Measurements from ENCODE around the gene MAST4. TPM values are rescaled to one million over a fixed set of nuclear protein-coding genes. Genes with fewer than 3 reads are reported as not detected.

The MAST4 gene
- polyA plus RNA-seq, 2 donors: 18.3 to 22.2 TPM

GRCh38 chr5:66597183-66597757 lies 1.1 kb downstream of the MAST4 start:
- peaks cover 6% of the 10 kb centered on the region in 2 donors for H3K4me1 ChIP-seq (ENCODE audit: control insufficient read depth in 2 of 2, insufficient read depth in 2 of 2, low read length in 1 of 2)
- H3K36me3 ChIP-seq (ENCODE audit: control insufficient read depth in 2 of 2, insufficient read depth in 2 of 2, low read length in 1 of 2): no peaks in the 10 kb centered on the region
- H3K27me3 ChIP-seq (ENCODE audit: control insufficient read depth in 1 of 2, insufficient read depth in 2 of 2, low read length in 2 of 2): peaks cover 0 to 3% of the 10 kb centered on the region in 2 donors
- H3K27ac ChIP-seq (ENCODE audit: low read depth in 2 of 2, low read length in 1 of 2): no peak overlapping the region
- no peaks in the 10 kb centered on the region for H3K9me3 ChIP-seq (ENCODE audit: control insufficient read depth in 2 of 2, insufficient read depth in 1 of 2, low read depth in 1 of 2, low read length in 1 of 2)
- H3K4me3 ChIP-seq (ENCODE audit: low read depth in 1 of 2, low read length in 2 of 2): peak overlapping the region; percentile 60 to 66
- 1% methylated on average over 35 of the region's 35 CpGs for WGBS, 2 donors

- H3K27me3 ChIP-seq (ENCODE audit: control insufficient read depth in 1 of 2, insufficient read depth in 2 of 2, low read length in 2 of 2): peaks cover 0 to 3% of the 10 kb centered on the region in 2 donors
- no peaks in the 10 kb centered on the region for H3K4me1 ChIP-seq (ENCODE audit: control insufficient read depth in 2 of 2, insufficient read depth in 2 of 2, low read length in 1 of 2)
- no peaks in the 10 kb centered on the region for H3K36me3 ChIP-seq (ENCODE audit: control insufficient read depth in 2 of 2, insufficient read depth in 2 of 2, low read length in 1 of 2)
- H3K27ac ChIP-seq (ENCODE audit: low read depth in 2 of 2, low read length in 1 of 2): no peak overlapping the region
- no peaks in the 10 kb centered on the region for H3K9me3 ChIP-seq (ENCODE audit: control insufficient read depth in 2 of 2, insufficient read depth in 1 of 2, low read depth in 1 of 2, low read length in 1 of 2)
- WGBS, 2 donors: 94 to 100% methylated on average over 1 of the region's 1 CpG
- H3K4me3 ChIP-seq (ENCODE audit: low read depth in 1 of 2, low read length in 2 of 2): no peak overlapping the region
Observed at GRCh38 chr5:66602621-66603020, 6.4 kb downstream of the MAST4 start.

GRCh38 chr5:66603164-66603563 lies 7.0 kb downstream of the MAST4 start:
- Histone ChIP-seq H3K4me1 (ENCODE audit: control insufficient read depth in 2 of 2, insufficient read depth in 2 of 2, low read length in 1 of 2) (no peaks in the 10 kb centered on the region), H3K4me3 (ENCODE audit: low read depth in 1 of 2, low read length in 2 of 2) (no peak overlapping the region), H3K27me3 (ENCODE audit: control insufficient read depth in 1 of 2, insufficient read depth in 2 of 2, low read length in 2 of 2) (peaks cover 0 to 3% of the 10 kb centered on the region in 2 donors), H3K27ac (ENCODE audit: low read depth in 2 of 2, low read length in 1 of 2) (no peak overlapping the region), H3K36me3 (ENCODE audit: control insufficient read depth in 2 of 2, insufficient read depth in 2 of 2, low read length in 1 of 2) (no peaks in the 10 kb centered on the region), H3K9me3 (ENCODE audit: control insufficient read depth in 2 of 2, insufficient read depth in 1 of 2, low read depth in 1 of 2, low read length in 1 of 2) (no peaks in the 10 kb centered on the region)
- WGBS, 2 donors: 47 to 59% methylated on average over 1 of the region's 1 CpG

GRCh38 chr5:66603881-66604280 lies 7.7 kb downstream of the MAST4 start:
- H3K36me3 ChIP-seq (ENCODE audit: control insufficient read depth in 2 of 2, insufficient read depth in 2 of 2, low read length in 1 of 2): no peaks in the 10 kb centered on the region
- H3K9me3 ChIP-seq (ENCODE audit: control insufficient read depth in 2 of 2, insufficient read depth in 1 of 2, low read depth in 1 of 2, low read length in 1 of 2): no peaks in the 10 kb centered on the region
- 94 to 95% methylated on average over 4 of the region's 4 CpGs for WGBS, 2 donors
- no peaks in the 10 kb centered on the region for H3K4me1 ChIP-seq (ENCODE audit: control insufficient read depth in 2 of 2, insufficient read depth in 2 of 2, low read length in 1 of 2)
- H3K4me3 ChIP-seq (ENCODE audit: low read depth in 1 of 2, low read length in 2 of 2): no peak overlapping the region
- peaks cover 0 to 3% of the 10 kb centered on the region in 2 donors for H3K27me3 ChIP-seq (ENCODE audit: control insufficient read depth in 1 of 2, insufficient read depth in 2 of 2, low read length in 2 of 2)
- H3K27ac ChIP-seq (ENCODE audit: low read depth in 2 of 2, low read length in 1 of 2): no peak overlapping the region

- H3K4me3 ChIP-seq (ENCODE audit: low read depth in 1 of 2, low read length in 2 of 2): no peak overlapping the region
- 96 to 98% methylated on average over 2 of the region's 2 CpGs for WGBS, 2 donors
- H3K4me1 ChIP-seq (ENCODE audit: control insufficient read depth in 2 of 2, insufficient read depth in 2 of 2, low read length in 1 of 2): no peaks in the 10 kb centered on the region
- no peak overlapping the region for H3K27ac ChIP-seq (ENCODE audit: low read depth in 2 of 2, low read length in 1 of 2)
- H3K9me3 ChIP-seq (ENCODE audit: control insufficient read depth in 2 of 2, insufficient read depth in 1 of 2, low read depth in 1 of 2, low read length in 1 of 2): no peaks in the 10 kb centered on the region
- H3K36me3 ChIP-seq (ENCODE audit: control insufficient read depth in 2 of 2, insufficient read depth in 2 of 2, low read length in 1 of 2): no peaks in the 10 kb centered on the region
- no peaks in the 10 kb centered on the region for H3K27me3 ChIP-seq (ENCODE audit: control insufficient read depth in 1 of 2, insufficient read depth in 2 of 2, low read length in 2 of 2)
Observed at GRCh38 chr5:66606713-66607112, 10.5 kb downstream of the MAST4 start.

GRCh38 chr5:66608501-66608900 lies 12.3 kb downstream of the MAST4 start:
- H3K4me3 ChIP-seq (ENCODE audit: low read depth in 1 of 2, low read length in 2 of 2): no peak overlapping the region
- no peaks in the 10 kb centered on the region for H3K9me3 ChIP-seq (ENCODE audit: control insufficient read depth in 2 of 2, insufficient read depth in 1 of 2, low read depth in 1 of 2, low read length in 1 of 2)
- 95 to 96% methylated on average over 6 of the region's 6 CpGs for WGBS, 2 donors
- no peaks in the 10 kb centered on the region for H3K27me3 ChIP-seq (ENCODE audit: control insufficient read depth in 1 of 2, insufficient read depth in 2 of 2, low read length in 2 of 2)
- no peaks in the 10 kb centered on the region for H3K36me3 ChIP-seq (ENCODE audit: control insufficient read depth in 2 of 2, insufficient read depth in 2 of 2, low read length in 1 of 2)
- H3K27ac ChIP-seq (ENCODE audit: low read depth in 2 of 2, low read length in 1 of 2): no peak overlapping the region
- H3K4me1 ChIP-seq (ENCODE audit: control insufficient read depth in 2 of 2, insufficient read depth in 2 of 2, low read length in 1 of 2): no peaks in the 10 kb centered on the region

GRCh38 chr5:66609615-66610014 lies 13.4 kb downstream of the MAST4 start:
- H3K4me3 ChIP-seq (ENCODE audit: low read depth in 1 of 2, low read length in 2 of 2): no peak overlapping the region
- H3K27me3 ChIP-seq (ENCODE audit: control insufficient read depth in 1 of 2, insufficient read depth in 2 of 2, low read length in 2 of 2): no peaks in the 10 kb centered on the region

GRCh38 chr5:66612226-66612625 lies 16.0 kb downstream of the MAST4 start:
- H3K4me1 ChIP-seq (ENCODE audit: control insufficient read depth in 2 of 2, insufficient read depth in 2 of 2, low read length in 1 of 2): no peaks in the 10 kb centered on the region
- no peaks in the 10 kb centered on the region for H3K9me3 ChIP-seq (ENCODE audit: control insufficient read depth in 2 of 2, insufficient read depth in 1 of 2, low read depth in 1 of 2, low read length in 1 of 2)
- no peaks in the 10 kb centered on the region for H3K27me3 ChIP-seq (ENCODE audit: control insufficient read depth in 1 of 2, insufficient read depth in 2 of 2, low read length in 2 of 2)
- H3K36me3 ChIP-seq (ENCODE audit: control insufficient read depth in 2 of 2, insufficient read depth in 2 of 2, low read length in 1 of 2): no peaks in the 10 kb centered on the region
- no peak overlapping the region for H3K4me3 ChIP-seq (ENCODE audit: low read depth in 1 of 2, low read length in 2 of 2)
- WGBS, 2 donors: 80% methylated on average over 5 of the region's 5 CpGs
- H3K27ac ChIP-seq (ENCODE audit: low read depth in 2 of 2, low read length in 1 of 2): no peak overlapping the region

More at GRCh38 chr5:66609615-66610014, 13.4 kb downstream of the MAST4 start:
- Histone ChIP-seq H3K27ac (ENCODE audit: low read depth in 2 of 2, low read length in 1 of 2) (no peak overlapping the region), H3K4me1 (ENCODE audit: control insufficient read depth in 2 of 2, insufficient read depth in 2 of 2, low read length in 1 of 2) (no peaks in the 10 kb centered on the region), H3K36me3 (ENCODE audit: control insufficient read depth in 2 of 2, insufficient read depth in 2 of 2, low read length in 1 of 2) (no peaks in the 10 kb centered on the region), H3K9me3 (ENCODE audit: control insufficient read depth in 2 of 2, insufficient read depth in 1 of 2, low read depth in 1 of 2, low read length in 1 of 2) (no peaks in the 10 kb centered on the region)

- no peak overlapping the region for H3K27ac ChIP-seq (ENCODE audit: low read depth in 2 of 2, low read length in 1 of 2)
- H3K9me3 ChIP-seq (ENCODE audit: control insufficient read depth in 2 of 2, insufficient read depth in 1 of 2, low read depth in 1 of 2, low read length in 1 of 2): no peaks in the 10 kb centered on the region
- no peak overlapping the region for H3K4me3 ChIP-seq (ENCODE audit: low read depth in 1 of 2, low read length in 2 of 2)
- 77 to 87% methylated on average over 3 of the region's 3 CpGs for WGBS, 2 donors
- no peaks in the 10 kb centered on the region for H3K27me3 ChIP-seq (ENCODE audit: control insufficient read depth in 1 of 2, insufficient read depth in 2 of 2, low read length in 2 of 2)
- H3K36me3 ChIP-seq (ENCODE audit: control insufficient read depth in 2 of 2, insufficient read depth in 2 of 2, low read length in 1 of 2): no peaks in the 10 kb centered on the region
- no peaks in the 10 kb centered on the region for H3K4me1 ChIP-seq (ENCODE audit: control insufficient read depth in 2 of 2, insufficient read depth in 2 of 2, low read length in 1 of 2)
Observed at GRCh38 chr5:66615136-66615535, 18.9 kb downstream of the MAST4 start.

GRCh38 chr5:66615894-66616293 lies 19.7 kb downstream of the MAST4 start:
- H3K27me3 ChIP-seq (ENCODE audit: control insufficient read depth in 1 of 2, insufficient read depth in 2 of 2, low read length in 2 of 2): no peaks in the 10 kb centered on the region
- no peaks in the 10 kb centered on the region for H3K36me3 ChIP-seq (ENCODE audit: control insufficient read depth in 2 of 2, insufficient read depth in 2 of 2, low read length in 1 of 2)
- no peak overlapping the region for H3K27ac ChIP-seq (ENCODE audit: low read depth in 2 of 2, low read length in 1 of 2)
- no peaks in the 10 kb centered on the region for H3K4me1 ChIP-seq (ENCODE audit: control insufficient read depth in 2 of 2, insufficient read depth in 2 of 2, low read length in 1 of 2)
- H3K9me3 ChIP-seq (ENCODE audit: control insufficient read depth in 2 of 2, insufficient read depth in 1 of 2, low read depth in 1 of 2, low read length in 1 of 2): no peaks in the 10 kb centered on the region
- WGBS, 2 donors: 69 to 84% methylated on average over 4 of the region's 4 CpGs
- H3K4me3 ChIP-seq (ENCODE audit: low read depth in 1 of 2, low read length in 2 of 2): no peak overlapping the region

Measured in esophagus (tissue), 2 donors.